ENCODE results near the gene ADORA2B.
"Not testable (repeated sequence)": the region's sequence is repeated elsewhere in the genome, so short reads cannot be mapped to it uniquely, and the experiment has no call there.

The ADORA2B gene

DNA sequence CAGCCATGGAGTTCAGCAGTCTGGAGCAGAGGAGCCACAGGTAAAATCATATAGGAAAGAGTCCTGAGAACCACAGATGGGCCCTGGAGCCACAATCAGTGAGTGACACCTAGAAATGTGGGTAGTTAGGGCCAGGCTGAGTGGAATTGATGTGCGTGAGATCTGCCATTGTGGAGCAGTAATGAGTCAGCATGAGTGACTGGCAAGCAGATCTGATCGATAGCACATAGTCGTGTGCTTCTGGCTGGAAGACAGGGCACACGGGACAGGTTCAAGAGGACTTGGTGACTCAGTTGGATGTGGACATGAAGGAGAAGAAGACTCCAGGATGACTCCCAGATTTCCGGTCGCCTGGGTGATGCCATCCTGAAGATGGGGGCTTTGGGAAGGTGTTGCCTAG lies 12.3 kb downstream of the ADORA2B start:
- no peak for DNase-seq

DNA sequence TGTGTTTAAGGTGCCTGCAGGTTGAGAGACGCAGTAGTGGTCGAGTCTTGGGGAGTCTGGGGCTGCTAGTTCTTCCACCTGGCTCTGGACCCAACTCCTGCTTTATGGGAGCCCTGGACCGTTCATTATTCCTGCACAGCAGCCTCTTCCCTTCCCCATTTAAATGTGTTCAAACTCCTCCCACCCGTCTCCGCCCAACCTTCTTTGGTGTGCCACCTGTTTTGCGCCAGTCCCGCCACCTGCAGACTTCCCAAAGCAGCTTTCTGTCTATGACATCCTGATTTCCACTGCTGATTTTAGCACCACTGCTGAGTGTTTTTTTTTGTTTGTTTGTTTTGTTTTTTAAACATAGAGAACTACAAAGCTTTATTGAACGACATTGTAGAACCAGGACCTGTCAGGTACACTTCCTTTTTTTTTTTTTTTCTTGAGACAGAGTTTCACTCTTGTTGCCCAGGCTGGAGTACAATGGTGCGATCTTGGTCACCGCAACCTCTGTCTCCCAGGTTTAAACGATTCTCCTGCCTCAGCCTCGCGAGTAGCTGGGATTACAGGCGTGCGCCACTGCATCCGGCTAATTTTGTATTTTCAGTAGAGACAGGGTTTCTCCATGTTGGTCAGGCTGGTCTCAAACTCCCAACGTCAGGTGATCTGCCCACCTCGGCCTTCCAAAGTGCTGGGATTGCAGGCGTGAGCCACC lies 12.8 kb downstream of the ADORA2B start:
- no peak for DNase-seq

DNA sequence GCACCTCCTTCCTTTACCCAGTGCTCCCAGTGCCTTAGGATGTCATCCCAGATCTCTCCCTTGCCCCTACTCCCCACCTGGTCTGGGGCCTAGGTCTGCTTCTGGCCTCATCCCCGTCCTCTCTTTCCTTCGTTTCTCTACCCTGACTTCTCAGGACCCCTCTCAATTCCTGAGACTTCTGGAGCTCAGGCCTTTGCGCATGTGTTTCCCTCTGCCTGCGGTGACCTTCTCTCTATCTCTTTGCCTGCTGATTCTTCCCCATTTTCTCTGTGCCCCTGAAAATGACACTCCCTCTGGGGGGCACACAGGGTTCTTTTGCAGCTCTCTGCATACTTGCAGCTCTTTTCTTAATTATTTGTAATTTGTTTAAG lies 13.5 kb downstream of the ADORA2B start:
- DNase-seq, result no peak

DNA sequence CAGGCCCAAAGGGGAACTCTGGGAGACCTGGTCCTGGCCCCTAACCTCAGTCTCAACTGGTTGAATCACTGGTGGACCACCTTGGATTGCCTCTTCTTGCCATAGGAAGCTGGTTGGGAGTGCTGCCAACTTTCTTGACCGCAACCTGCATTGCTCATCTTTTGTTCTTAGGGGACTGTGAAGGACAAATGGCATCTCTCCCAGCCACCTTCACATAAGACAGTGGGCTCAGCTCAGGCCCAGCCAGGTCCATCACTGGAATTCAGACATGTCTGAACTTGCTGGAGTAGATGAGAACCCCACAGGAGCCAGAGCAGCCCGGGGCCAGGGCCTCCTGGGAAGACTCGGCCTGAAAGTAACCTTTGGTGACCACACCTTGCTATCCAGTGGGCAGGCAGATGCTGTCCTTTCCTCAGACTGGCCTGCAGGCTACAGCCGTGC lies 18.8 kb downstream of the ADORA2B start:
- no peak for DNase-seq

DNA sequence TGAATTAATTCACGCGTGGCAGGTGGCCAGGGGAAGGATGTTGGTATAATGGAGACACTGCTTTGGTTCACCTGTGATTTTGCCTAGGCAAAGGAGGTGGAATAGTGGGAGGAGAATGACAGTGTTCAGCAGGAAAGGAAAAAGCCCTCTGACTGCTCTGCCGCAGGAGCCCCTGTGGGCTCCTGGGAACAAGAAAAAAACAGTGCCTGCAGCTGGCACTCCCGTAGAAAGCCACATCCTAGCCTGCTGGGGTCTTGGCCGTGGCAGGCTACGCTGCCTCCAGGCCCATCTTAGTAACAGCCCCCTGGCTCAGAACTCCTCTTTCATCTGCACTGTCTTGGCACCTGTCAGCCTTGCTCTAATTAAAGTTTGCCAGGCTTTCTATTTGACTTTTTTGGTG lies 20.6 kb downstream of the ADORA2B start:
- no peak for DNase-seq

DNA sequence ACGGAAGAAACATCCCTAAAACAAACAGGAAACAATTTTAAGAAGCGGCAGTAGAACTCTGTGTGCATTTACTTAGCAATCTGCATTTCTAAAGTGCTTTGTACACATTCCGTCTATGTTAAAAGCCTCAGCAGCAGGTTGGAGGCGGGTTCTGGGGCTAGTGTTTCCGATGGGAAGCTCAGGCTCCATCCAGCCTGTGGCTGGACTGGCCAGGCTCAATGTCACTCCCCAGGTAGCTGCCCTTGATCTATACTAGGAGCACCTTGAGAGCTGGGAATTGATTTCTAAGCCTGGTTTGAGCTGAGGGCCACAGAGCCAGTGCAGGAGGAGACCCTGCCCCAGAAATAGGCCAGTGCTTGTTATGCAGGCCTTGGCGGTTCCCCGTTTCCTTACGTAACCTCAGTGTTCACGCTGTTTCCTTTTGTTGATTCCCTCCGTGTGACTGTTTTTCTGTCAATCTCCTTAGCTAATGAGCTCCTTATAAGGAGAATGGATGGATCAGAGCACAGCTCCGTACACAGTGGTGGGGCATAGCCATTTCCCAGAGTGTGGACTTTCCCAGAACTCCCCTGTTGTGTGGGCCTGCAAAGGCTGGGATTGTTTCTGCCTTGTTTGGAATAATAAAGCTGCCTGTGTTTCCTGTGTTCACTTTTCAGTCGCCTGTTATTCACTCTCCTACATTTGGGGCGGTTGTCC lies 21.4 kb downstream of the ADORA2B start:
- DNase-seq, result peak; percentile 62 to 71

DNA sequence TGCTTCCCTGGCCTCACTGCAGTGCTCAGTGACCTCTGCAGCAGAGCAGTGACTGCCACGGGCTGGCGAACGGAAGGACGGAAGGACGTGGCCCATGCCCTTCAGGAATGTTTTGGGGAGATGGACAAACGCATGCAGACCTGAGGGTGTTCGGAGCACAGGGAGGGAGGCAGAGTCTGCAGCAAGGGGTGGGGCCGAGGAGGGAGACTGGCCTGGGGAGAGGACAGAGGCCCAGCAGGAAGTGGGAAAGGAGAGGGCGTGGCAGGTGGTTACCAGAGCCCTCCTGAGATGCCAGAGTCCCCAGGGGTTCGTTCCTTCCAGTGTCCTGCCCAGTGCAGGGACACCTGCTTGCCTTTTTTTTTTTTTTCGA lies 21.9 kb downstream of the ADORA2B start:
- no peak for DNase-seq

DNA sequence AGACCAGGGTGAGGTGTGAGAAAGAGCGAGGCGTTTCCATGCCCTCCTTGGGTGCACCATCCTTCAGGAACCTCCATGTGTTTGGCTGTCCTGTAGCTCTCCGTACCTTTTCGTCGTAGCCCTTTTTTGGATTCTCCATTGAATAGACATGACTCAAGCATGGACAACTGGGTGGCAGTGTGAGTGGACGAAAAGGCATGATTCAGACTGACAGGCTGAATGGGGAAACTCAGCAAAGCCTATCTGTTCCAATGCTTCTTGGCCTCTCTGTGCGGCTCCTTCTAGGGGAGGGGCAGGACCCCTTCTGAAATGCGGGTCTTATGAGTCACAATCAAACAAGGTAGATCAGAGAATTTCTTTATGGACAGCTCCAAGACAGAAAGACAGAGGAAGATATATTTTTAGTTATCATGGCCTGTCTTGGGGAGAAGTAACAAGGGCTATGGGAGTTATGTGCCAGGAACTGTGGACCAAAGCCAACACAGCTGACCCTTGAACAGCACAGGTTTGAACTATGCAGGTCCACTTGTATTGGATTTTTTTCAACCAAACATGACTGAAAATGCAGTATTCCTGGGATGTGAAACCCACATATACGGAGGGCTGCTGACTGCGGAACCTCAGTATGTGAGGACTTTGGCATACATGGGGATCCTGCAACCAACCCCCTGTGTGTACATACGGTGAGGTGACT lies 22.9 kb downstream of the ADORA2B start:
- no peak for DNase-seq

DNA sequence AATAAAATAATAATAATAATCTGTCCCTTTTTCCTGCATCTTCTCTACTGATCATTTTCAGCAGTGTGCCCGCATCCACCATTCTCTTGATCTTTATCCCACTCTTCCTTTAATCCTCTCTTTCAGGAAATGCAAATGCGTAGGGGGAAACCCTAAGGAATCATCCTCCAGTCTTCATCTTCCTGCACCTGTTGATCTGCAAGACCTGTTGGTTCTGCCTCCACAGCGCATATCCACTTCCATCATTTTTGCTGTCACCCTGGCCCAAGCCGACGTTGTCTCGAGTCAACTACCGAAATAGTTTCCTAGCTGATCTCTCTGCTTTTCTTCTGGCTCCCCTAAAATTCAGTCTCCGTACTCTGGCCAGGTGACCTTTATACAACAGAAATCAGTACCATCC lies 24.5 kb downstream of the ADORA2B start:
- DNase-seq, result no peak

DNA sequence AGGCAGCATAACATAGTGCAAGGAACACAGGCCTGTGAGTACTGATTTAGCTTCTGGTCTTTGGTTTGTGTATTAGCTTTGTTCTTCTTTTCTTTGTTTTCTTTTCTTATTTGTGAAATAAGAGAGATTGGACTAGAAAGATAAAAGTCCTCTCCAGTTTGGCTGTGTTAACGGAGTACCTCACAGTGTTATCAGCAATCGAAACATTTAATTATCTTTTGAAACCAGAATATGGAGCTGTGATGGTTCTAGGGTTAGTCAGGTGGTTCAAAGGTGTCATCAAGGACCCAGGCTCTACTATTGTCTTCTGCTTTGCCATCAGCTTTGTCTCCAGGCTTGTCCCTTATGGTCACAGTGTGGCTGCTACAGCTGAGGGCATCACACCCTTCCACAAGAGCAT lies 25.6 kb downstream of the ADORA2B start:
- no peak for DNase-seq

DNA sequence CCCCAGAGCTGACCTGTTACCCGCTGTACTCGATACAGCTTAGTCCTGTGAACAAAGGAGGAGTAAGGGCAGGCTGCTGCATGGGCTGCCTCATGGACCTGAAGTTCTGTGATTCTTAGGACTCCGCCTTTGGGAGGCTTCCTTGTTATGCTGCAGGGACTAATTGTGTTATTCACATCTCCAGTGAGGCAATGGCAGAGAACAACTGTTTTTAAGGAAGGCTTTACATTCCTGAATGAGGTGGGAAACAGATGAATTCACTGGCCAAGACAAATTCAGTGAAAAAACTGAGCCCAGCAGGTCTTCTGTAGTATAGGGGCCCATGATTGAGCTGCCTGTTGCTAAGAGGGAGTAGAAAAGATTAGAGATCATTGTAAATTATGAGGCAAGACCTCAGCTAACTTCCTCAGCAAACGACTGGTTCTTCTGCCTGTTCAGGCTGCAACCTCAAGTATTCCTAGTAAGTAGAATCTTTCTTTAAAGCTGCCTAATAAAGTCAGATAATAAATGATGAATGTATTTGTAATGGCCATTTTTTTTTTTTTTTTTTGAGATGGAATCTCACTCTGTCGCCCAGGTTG lies 26.3 kb downstream of the ADORA2B start:
- DNase-seq, result no peak

DNA sequence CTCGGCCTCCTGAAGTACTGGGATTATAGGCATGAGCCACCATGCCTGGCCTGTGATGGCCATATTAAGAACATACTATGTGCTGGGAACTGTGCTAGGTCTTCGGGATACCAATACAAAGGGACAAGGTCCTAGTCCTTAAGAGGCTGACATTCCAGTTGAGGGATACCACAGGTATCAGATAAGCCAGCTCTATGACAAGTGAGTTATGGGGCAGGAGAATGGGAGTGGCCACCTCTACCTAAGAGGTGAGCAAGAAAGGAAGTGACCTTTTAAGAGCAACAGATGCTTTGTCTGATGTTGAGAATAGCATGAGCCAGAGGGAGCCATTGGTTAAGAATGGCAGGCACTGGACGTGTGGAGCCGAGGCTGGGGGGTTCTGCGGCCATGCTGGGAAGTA lies 27.0 kb downstream of the ADORA2B start:
- DNase-seq, result no peak

DNA sequence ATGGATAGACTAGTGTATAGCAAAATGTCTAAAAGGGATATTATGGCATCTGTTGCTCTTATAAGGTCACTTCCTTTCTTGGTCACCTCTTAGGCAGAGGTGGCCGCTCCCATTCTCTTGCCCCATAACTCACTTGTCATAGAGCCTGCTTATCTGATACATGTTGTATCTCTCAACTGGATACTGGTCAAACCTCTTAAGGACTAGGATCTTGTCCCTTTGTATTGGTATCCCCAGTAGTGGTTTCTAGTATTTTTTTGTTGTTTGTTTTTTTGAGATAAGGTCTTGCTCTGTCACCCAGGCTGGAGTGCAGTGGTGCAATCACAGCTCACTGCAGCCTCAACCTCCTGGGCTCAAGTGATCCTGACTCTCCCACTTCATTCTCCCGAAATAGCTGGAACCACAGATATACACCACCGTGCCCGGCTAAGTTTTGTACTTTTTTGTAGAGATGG lies 27.6 kb downstream of the ADORA2B start:
- DNase-seq, result no peak

DNA sequence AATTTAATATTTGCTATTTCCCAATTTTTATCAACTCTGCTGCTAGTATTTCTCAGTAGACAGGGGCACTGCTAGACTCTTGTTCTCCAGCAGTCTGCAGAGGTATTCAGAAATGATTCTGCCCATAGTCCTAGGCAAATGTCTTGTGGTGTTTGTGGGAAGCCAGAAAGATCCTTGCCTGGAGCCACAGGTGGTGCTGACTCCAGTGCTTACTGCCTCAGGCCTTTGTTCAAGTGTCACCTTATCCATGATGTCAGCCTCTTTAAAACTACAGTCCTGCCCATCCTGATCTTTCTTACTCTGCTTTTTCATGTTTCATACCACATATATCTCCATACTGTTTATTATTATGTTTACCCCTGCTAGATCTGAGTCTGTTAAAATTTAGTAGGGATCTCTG lies 28.1 kb downstream of the ADORA2B start:
- no peak for DNase-seq

DNA sequence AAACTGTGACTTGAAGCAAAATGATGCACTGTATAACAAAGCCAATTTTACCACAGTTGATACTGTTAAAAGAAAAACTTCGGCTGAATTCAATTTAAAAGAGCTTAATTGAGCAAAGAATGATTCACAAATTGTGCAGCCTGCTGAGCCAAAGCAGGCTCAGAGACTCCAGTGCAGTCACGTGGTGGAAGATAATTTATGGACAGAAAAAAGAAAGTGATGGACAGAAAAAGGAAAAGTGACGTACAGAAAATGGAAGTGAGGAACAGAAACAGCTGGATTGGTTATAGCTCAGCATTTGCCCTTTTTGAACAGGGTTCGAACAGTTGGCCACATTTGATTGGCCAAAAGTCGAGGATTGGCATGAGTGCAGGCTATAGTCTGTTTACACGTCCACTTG lies 28.9 kb downstream of the ADORA2B start:
- DNase-seq, result no peak

DNA sequence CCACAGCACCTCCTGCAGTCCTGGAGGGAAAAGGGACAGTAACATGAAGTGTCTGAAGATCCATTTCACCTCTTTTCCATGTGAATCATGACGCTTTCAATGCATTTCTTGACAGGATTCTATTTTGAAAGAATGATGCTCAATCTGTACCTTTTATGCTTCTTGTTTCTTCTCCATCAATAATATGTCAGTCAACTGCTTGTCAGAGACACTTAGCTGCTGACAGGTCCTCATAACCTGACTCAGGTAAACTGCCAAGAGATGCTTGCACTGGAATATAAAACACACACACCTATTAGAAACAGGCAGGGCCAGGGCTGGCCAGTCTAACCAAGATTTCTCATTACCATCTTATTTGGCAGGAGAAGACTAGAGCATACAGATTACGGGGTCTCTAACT lies 33.0 kb downstream of the ADORA2B start:
- no peak for DNase-seq

DNA sequence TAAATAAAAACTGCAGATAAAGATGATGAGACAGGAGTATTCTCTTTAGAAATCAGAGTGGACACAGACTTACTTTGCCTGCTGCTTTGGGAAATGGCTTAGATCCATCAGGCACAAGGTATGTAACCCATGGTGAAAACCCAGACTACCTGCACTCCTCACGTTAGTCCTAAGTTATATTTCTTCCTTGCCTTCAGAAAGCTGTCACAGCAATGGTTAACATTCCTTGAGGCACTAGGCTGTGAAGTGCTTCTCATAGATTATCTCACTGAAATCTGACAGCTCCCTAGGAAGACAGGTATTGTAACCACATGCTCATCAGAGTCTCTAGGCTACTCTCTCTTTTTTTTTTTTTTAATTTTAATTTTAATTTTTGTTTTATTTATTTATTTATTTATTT lies 33.7 kb downstream of the ADORA2B start:
- DNase-seq, result no peak

DNA sequence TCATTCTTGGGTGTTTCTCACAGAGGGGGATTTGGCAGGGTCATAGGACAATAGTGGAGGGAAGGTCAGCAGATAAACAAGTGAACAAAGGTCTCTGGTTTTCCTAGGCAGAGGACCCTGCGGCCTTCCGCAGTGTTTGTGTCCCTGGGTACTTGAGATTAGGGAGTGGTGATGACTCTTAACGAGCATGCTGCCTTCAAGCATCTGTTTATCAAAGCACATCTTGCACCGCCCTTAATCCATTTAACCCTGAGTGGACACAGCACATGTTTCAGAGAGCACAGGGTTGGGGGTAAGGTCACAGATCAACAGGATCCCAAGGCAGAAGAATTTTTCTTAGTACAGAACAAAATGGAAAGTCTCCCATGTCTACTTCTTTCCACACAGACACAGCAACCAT lies 34.1 kb downstream of the ADORA2B start:
- not testable (repeated sequence) for DNase-seq

DNA sequence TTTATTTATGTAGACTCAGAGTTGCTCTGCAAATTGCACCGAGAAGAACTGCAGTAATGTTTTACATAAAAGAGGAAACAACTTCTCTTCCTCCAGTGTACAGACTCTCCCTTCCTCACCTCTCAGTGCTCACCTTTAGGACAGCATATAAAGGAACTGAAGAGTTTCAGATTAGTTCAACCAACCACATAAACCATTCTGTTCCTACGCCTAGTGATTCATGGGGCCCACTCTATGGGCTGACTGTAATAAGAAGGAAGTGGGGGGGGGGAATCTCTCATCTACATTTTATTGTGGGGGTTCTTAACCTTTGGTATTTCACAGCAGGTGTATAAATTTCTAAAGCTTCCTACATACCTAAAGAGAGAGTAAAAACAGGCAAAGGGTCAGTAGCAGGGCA lies 36.3 kb downstream of the ADORA2B start:
- DNase-seq, result no peak

DNA sequence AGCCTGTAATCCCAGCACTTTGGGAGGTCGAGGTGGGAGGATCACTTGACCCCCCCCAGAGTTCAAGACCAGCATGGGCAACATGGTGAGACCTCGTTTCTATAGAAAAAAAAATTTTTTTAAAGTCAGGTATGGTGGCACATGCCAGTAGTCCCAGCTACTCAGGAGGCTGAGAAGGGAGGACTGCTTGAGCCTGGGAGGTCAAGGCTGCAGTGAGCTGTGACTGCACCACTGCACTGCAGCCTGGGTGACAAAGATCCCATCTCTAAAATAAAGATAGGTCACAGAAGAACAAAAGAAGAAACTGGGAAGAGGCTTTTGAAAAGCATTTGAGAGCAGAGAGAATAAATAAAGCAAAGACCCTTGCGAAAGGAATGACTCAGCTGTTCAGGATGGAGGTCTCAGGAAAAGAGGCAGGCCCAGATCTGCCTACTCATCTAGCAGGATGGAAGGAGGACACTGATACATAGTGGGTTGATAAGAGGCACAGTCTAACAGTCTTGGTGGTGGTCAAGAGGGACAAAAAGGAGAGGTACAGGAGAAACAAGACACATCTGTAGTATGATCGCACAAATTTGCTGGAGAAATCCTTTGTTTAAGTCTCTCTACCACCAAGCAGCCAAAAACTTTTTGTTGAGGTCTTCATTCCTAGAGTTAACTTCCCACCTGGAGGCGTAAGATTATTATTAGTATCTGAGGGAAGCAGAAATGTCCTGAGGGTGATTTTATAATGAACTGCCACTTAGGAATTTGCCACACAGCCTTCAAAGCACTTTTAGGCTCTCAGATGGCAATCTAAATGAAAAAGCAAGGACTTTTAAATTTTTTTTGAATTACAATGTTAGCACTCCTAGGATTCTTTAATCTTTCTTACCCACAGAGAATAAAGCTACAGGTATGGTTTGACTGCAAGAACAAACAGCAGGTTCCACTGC lies 37.0 kb downstream of the ADORA2B start:
- no peak for DNase-seq

DNA sequence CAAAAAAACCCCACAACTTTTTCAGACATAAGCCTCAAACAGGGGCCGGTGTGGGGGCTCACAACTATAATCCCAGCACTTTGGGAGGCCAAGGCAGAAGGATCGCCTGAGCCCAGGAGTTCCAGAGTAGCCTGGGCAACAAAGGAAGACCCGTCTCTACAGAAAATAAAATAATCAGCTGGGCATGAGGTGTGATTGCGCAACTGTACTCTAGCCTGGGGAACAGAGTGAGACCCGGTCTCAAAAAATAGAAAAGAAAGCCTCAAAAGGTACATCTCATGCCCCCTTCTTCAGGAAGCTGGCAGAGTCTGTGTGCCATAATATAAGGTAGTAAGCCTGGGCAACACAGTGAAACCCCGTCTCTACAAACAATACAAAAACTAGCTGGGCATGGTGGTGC lies 51.4 kb downstream of the ADORA2B start:
- no peak for DNase-seq

DNA sequence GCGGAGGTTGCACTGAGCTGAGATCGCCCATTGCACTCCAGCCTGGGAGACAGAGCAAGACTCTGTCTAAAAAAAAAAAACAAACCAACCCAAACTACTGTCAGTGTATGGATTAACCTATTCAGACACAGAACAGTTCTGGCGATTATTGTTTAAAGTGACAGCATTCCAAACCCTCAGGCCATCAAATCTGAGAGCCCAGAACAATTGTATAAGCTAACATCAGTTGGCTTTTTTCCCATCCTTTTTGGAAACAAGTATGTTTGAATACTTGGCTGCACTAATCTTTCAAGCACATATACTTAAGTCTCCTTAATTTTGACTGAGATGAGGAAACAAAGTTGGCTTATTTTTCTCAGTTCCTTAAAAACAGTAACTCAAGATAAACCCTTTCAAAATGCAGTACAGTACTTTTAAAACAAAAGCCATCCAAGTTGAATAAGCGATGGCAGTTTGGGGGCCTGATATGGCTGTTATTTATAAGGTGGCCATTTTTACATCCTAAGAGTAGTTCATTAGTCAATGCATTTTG lies 53.2 kb downstream of the ADORA2B start:
- peak in 1 of 2 donors; percentile 43 for DNase-seq
